ENCODE results near the gene HYCC2. TPM values are rescaled to one million over a fixed set of nuclear protein-coding genes. Genes with fewer than 3 reads are reported as not detected.

The HYCC2 gene
- polyA plus RNA-seq, 2 of the 4 experiments (the other 2 are of a cell fraction): 3.0 to 5.8 TPM

- POLR2A ChIA-PET: no interaction called here
- no peak for ATAC-seq
- TF ChIP-seq EP300 (IDR thresholded peaks at IDR 0.05) (no peak), CEBPB (IDR thresholded peaks at IDR 0.05) (no peak), NFE2L2 (conservative IDR thresholded peaks at IDR 0.05; ENCODE audit: low read length) (no peak), RARB (CRISPR knock-in tag; IDR thresholded peaks at IDR 0.05) (no peak), FOSB (CRISPR knock-in tag; IDR thresholded peaks at IDR 0.05) (no peak), HOXA7 (CRISPR knock-in tag; IDR thresholded peaks at IDR 0.05) (no peak), MAZ (IDR thresholded peaks at IDR 0.05; ENCODE audit: borderline replicate concordance, low read depth, low read length) (no peak), PHF8 (IDR thresholded peaks at IDR 0.05; ENCODE audit: borderline replicate concordance, low read depth) (no peak), RAD21 (conservative IDR thresholded peaks at IDR 0.05 in 1 of 2, IDR thresholded peaks at IDR 0.05 in 1 of 2) (no peak), EHMT2 (IDR thresholded peaks at IDR 0.05; ENCODE audit: low read depth) (no peak), ZFP36 (IDR thresholded peaks at IDR 0.05; ENCODE audit: borderline replicate concordance, partially characterized antibody) (no peak), HOXB5 (CRISPR knock-in tag; IDR thresholded peaks at IDR 0.05) (no peak), TP53 (CRISPR knock-in tag; IDR thresholded peaks at IDR 0.05) (no peak), SMC3 (IDR thresholded peaks at IDR 0.05) (no peak)
- H3K9me3 ChIP-seq: no peaks in the 10 kb centered on the region
- H3K4me3 ChIP-seq: no peak overlapping the region
- 98% methylated on average over 3 of the region's 3 CpGs for WGBS (ENCODE audit: missing lambda C conversion rate)
- CTCF ChIA-PET: interaction anchor here (1.4 to 2.8 kb wide), 3 partner anchors 38 to 206 kb away, joined by 5 to 16 read pairs (median 6); no protein-coding TSS in a partner anchor
- FAIRE-seq: no peak
- no peak overlapping the region for H3K27ac ChIP-seq
- peaks cover 16% of the 10 kb centered on the region for H3K4me1 ChIP-seq
- no peak overlapping the region for H3K4me2 ChIP-seq
- DNase-seq (ENCODE audit: low read depth in 1 of 2, low spot score in 1 of 2): no peak
Measured at GRCh38 chr2:201111096-201111495, 39.6 kb upstream of the HYCC2 start.

GRCh38 chr2:201110615-201111014, 39.1 kb upstream of the HYCC2 start:
- Histone ChIP-seq H3K27ac (no peak overlapping the region), H3K4me1 (peaks cover 14% of the 10 kb centered on the region), H3K4me3 (no peak overlapping the region), H3K4me2 (no peak overlapping the region), H3K9me3 (no peaks in the 10 kb centered on the region)
- POLR2A ChIA-PET: interaction anchor here (1.0 kb wide), 1 partner anchor 16 kb away, joined by 3 read pairs; no protein-coding TSS in a partner anchor
- DNase-seq (ENCODE audit: low read depth in 1 of 2, low spot score in 1 of 2) (no peak), FAIRE-seq (no peak), ATAC-seq (no peak)
- CTCF ChIA-PET: interaction anchor here (1.5 to 2.8 kb wide), 2 partner anchors 41 to 47 kb away, joined by 4 to 16 read pairs; no protein-coding TSS in a partner anchor
- TF ChIP-seq NFE2L2 (conservative IDR thresholded peaks at IDR 0.05; ENCODE audit: low read length) (no peak), JUN (IDR thresholded peaks at IDR 0.05) (no peak), HOXB5 (CRISPR knock-in tag; IDR thresholded peaks at IDR 0.05) (no peak), CHD2 (IDR thresholded peaks at IDR 0.05; ENCODE audit: low read length, partially characterized antibody) (no peak), ATOH8 (CRISPR knock-in tag; IDR thresholded peaks at IDR 0.05; ENCODE audit: low read depth) (no peak), CHD4 (IDR thresholded peaks at IDR 0.05; ENCODE audit: borderline replicate concordance) (no peak), HES2 (IDR thresholded peaks at IDR 0.05) (no peak), CBX2 (IDR thresholded peaks at IDR 0.05; ENCODE audit: borderline replicate concordance, low read depth) (no peak), RAD21 (conservative IDR thresholded peaks at IDR 0.05 in 1 of 2, IDR thresholded peaks at IDR 0.05 in 1 of 2) (no peak), E2F6 (IDR thresholded peaks at IDR 0.05; ENCODE audit: borderline replicate concordance, low read depth) (no peak), HOXB13 (CRISPR knock-in tag; IDR thresholded peaks at IDR 0.05; ENCODE audit: low read depth) (no peak)

- Histone ChIP-seq H3K4me1 (no peaks in the 10 kb centered on the region; the same call in 2 of the 3 replicates), H3K27ac (no peak overlapping the region), H3K4me2 (no peak overlapping the region), H3K9me3 (no peaks in the 10 kb centered on the region), H3K4me3 (no peak overlapping the region)
- FAIRE-seq (no peak), ATAC-seq (no peak), DNase-seq (ENCODE audit: low read depth in 1 of 2, low spot score in 1 of 2) (no peak)
- WGBS (ENCODE audit: missing lambda C conversion rate): 94% methylated on average over 4 of the region's 4 CpGs
- CTCF ChIA-PET: interaction anchor here (0.9 to 2.8 kb wide), 3 partner anchors 40 to 207 kb away, joined by 3 to 16 read pairs (median 4); no protein-coding TSS in a partner anchor
- POLR2A ChIA-PET: no interaction called here
- TF ChIP-seq ZFP36 (IDR thresholded peaks at IDR 0.05; ENCODE audit: borderline replicate concordance, partially characterized antibody) (no peak), ESRRA (IDR thresholded peaks at IDR 0.05; ENCODE audit: borderline replicate concordance, low read length) (no peak), GATA3 (IDR thresholded peaks at IDR 0.05; ENCODE audit: borderline replicate concordance) (no peak), ATOH8 (CRISPR knock-in tag; IDR thresholded peaks at IDR 0.05; ENCODE audit: low read depth) (no peak), FOSL2 (IDR thresholded peaks at IDR 0.05) (no peak), FOSL2 (CRISPR knock-in tag; IDR thresholded peaks at IDR 0.05) (no peak), POLR2A (IDR thresholded peaks at IDR 0.05; ENCODE audit: low read length) (no peak), HMGXB4 (CRISPR knock-in tag; IDR thresholded peaks at IDR 0.05; ENCODE audit: borderline replicate concordance) (no peak), CHD4 (IDR thresholded peaks at IDR 0.05; ENCODE audit: borderline replicate concordance) (no peak), ELK1 (IDR thresholded peaks at IDR 0.05; ENCODE audit: low read depth, low read length) (no peak), SMC3 (IDR thresholded peaks at IDR 0.05) (no peak), SREBF2 (IDR thresholded peaks at IDR 0.05) (no peak), EP300 (IDR thresholded peaks at IDR 0.05) (no peak)
Measured at GRCh38 chr2:201109186-201109585, 37.7 kb upstream of the HYCC2 start.

All from A549 (cell line).